ENCODE data around the gene WWOX. TPM values are rescaled to one million over a fixed set of nuclear protein-coding genes. Genes with fewer than 3 reads are reported as not detected.

WWOX gene
- total RNA-seq, 6 experiments from 2014 or later: 13.0 to 24.3 (median 16.5) TPM

DNA sequence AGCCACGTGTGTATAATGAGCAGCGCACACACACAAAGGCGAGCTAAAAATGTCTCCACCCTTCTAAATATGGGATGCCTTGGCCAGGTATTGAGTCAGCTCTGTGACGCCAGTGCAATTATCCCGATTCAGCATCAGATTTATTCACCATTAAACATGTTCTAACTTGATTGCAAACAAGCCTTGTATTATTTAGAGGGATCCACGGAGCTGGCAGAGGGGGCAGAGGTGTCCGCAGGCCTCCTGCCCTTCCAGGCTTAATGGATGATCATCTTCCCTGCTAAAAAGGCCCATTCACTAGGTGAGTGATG is 909.4 kb downstream of the WWOX start:
- Histone ChIP-seq H3K27ac (no peak overlapping the region), H3K4me3 (no peak overlapping the region), H3K36me3 (no peaks in the 10 kb centered on the region), H3K9me3 (no peaks in the 10 kb centered on the region), H3K4me1 (no peaks in the 10 kb centered on the region), H3K27me3 (no peaks in the 10 kb centered on the region)
- ATAC-seq (no peak), DNase-seq (no peak)
- intact Hi-C loops (cut with DNase I): no loop called here
- 93% methylated on average over 2 of the region's 7 CpGs for WGBS (ENCODE audit: insufficient coverage, low coverage, low lambda C conversion rate, missing lambda C conversion rate)
- TF ChIP-seq POLR2A (IDR thresholded peaks at IDR 0.05): no peak
- TF ChIP-seq, protein P1, sequence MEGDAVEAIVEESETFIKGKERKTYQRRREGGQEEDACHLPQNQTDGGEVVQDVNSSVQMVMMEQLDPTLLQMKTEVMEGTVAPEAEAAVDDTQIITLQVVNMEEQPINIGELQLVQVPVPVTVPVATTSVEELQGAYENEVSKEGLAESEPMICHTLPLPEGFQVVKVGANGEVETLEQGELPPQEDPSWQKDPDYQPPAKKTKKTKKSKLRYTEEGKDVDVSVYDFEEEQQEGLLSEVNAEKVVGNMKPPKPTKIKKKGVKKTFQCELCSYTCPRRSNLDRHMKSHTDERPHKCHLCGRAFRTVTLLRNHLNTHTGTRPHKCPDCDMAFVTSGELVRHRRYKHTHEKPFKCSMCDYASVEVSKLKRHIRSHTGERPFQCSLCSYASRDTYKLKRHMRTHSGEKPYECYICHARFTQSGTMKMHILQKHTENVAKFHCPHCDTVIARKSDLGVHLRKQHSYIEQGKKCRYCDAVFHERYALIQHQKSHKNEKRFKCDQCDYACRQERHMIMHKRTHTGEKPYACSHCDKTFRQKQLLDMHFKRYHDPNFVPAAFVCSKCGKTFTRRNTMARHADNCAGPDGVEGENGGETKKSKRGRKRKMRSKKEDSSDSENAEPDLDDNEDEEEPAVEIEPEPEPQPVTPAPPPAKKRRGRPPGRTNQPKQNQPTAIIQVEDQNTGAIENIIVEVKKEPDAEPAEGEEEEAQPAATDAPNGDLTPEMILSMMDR (IDR thresholded peaks at IDR 0.05): no peak

DNA sequence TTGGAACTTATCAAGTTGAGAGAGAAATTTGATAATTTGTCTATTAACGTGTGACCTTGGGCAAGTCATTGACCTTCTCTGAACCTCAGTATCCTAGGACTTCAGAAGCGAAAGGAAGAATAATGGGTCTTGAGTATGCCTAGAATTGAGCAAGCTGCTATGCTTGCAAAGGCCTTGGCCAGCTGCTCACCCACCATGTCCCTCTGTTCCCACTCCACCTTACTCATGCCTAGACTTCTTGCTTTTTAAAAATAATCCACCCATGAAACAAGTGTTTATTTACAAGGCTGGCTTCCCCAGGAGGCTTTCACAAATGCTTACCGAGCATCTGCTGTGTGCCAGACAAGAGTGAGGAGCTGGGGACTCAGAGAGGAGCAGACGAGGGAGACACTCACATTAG is 910.4 kb downstream of the WWOX start:
- no peak for DNase-seq
- intact Hi-C loops (cut with DNase I): no loop called here
- no peak for ATAC-seq

GRCh38 chr16:79011282-79011681 is 911.8 kb downstream of the WWOX start:
- no peak overlapping the region for H3K27ac ChIP-seq
- no peaks in the 10 kb centered on the region for H3K4me1 ChIP-seq
- no peaks in the 10 kb centered on the region for H3K36me3 ChIP-seq
- intact Hi-C loops (cut with DNase I): no loop called here
- TF ChIP-seq, protein P1 (IDR thresholded peaks at IDR 0.05): no peak
- no peak for TF ChIP-seq POLR2A (IDR thresholded peaks at IDR 0.05)
- H3K9me3 ChIP-seq: no peaks in the 10 kb centered on the region
- H3K4me3 ChIP-seq: no peak overlapping the region
- H3K27me3 ChIP-seq: no peaks in the 10 kb centered on the region
- no peak for DNase-seq
- no peak for ATAC-seq
- 96% methylated on average over 3 of the region's 3 CpGs for WGBS (ENCODE audit: insufficient coverage, low coverage, low lambda C conversion rate, missing lambda C conversion rate)

More for the DNA sequence above, 910.4 kb downstream of the WWOX start:
- Histone ChIP-seq H3K9me3 (no peaks in the 10 kb centered on the region), H3K27me3 (no peaks in the 10 kb centered on the region), H3K27ac (no peak overlapping the region), H3K36me3 (no peaks in the 10 kb centered on the region), H3K4me3 (no peak overlapping the region), H3K4me1 (no peaks in the 10 kb centered on the region)
- WGBS (ENCODE audit: insufficient coverage, low coverage, low lambda C conversion rate, missing lambda C conversion rate): 94% methylated on average over 3 of the region's 4 CpGs
- TF ChIP-seq, protein P1 (IDR thresholded peaks at IDR 0.05): no peak
- no peak for TF ChIP-seq POLR2A (IDR thresholded peaks at IDR 0.05)

- Histone ChIP-seq H3K4me1 (no peaks in the 10 kb centered on the region), H3K36me3 (no peaks in the 10 kb centered on the region), H3K27me3 (no peaks in the 10 kb centered on the region), H3K9me3 (no peaks in the 10 kb centered on the region), H3K27ac (no peak overlapping the region), H3K4me3 (no peak overlapping the region)
- no peak for TF ChIP-seq POLR2A (IDR thresholded peaks at IDR 0.05)
- TF ChIP-seq, protein P1 (IDR thresholded peaks at IDR 0.05): no peak
- intact Hi-C loops (cut with DNase I): no loop called here
- DNase-seq (no peak), ATAC-seq (no peak)
- 72% methylated on average over 7 of the region's 15 CpGs for WGBS (ENCODE audit: insufficient coverage, low coverage, low lambda C conversion rate, missing lambda C conversion rate)
Observed at GRCh38 chr16:79012671-79013434, 913.4 kb downstream of the WWOX start.

All from right lobe of liver (tissue), 6 donors.